Parathyroid adenoma (tissue), 2 donors: ENCODE measurements around the gene ZAP70.

Source experiments
- H2AFZ ChIP-seq: fragments of 300-600 bp; sonication (generic); one replicate; pipeline ENCODE4 v1.7.0; 2017; ENCODE audit warnings: antibody characterized with exemption, mild to moderate bottlenecking
- H3K27ac ChIP-seq: fragments of 300-600 bp; sonication (generic); one replicate; pipeline ENCODE4 v1.7.0; 2017
- H3K27me3 ChIP-seq: fragments of 300-600 bp; sonication (generic); one replicate; pipeline ENCODE4 v1.7.0; 2017; ENCODE audit warnings: low read length; ENCODE audit not compliant: control insufficient read depth, insufficient read depth
- H3K36me3 ChIP-seq: fragments of 300-600 bp; sonication (generic); one replicate; pipeline ENCODE4 v1.7.0; 2017; ENCODE audit warnings: low read length; ENCODE audit not compliant: control insufficient read depth, insufficient read depth
- H3K4me1 ChIP-seq: fragments of 300-600 bp; sonication (generic); one replicate; pipeline ENCODE4 v1.7.0; 2017; ENCODE audit warnings: control low read depth
- H3K4me2 ChIP-seq: fragments of 300-600 bp; sonication (generic); one replicate; pipeline ENCODE4 v1.7.0; 2017; ENCODE audit warnings: low read length
- H3K4me3 ChIP-seq: fragments of 300-600 bp; sonication (generic); one replicate; pipeline ENCODE4 v1.7.0; 2017; ENCODE audit warnings: low read depth, low read length
- H3K79me2 ChIP-seq: fragments of 300-600 bp; sonication (generic); one replicate; pipeline ENCODE4 v1.7.0; 2017; ENCODE audit warnings: control low read depth
- H3K9ac ChIP-seq: fragments of 300-600 bp; sonication (generic); one replicate; pipeline ENCODE4 v1.7.0; 2017; ENCODE audit warnings: mild to moderate bottlenecking
- H3K9me3 ChIP-seq: fragments of 300-600 bp; sonication (generic); one replicate; pipeline ENCODE4 v1.7.0; 2017; ENCODE audit warnings: low read length; ENCODE audit not compliant: control insufficient read depth
- TF ChIP-seq, protein P1 (sequence below): fragments of 300-600 bp; sonication (generic); IDR thresholded peaks from one replicate; pipeline ENCODE4 v1.7.0; 2017; ENCODE audit warnings: antibody characterized with exemption, mild to moderate bottlenecking
- donor health status: primary hyperparathyroidism.

The ZAP70 gene

DNA sequence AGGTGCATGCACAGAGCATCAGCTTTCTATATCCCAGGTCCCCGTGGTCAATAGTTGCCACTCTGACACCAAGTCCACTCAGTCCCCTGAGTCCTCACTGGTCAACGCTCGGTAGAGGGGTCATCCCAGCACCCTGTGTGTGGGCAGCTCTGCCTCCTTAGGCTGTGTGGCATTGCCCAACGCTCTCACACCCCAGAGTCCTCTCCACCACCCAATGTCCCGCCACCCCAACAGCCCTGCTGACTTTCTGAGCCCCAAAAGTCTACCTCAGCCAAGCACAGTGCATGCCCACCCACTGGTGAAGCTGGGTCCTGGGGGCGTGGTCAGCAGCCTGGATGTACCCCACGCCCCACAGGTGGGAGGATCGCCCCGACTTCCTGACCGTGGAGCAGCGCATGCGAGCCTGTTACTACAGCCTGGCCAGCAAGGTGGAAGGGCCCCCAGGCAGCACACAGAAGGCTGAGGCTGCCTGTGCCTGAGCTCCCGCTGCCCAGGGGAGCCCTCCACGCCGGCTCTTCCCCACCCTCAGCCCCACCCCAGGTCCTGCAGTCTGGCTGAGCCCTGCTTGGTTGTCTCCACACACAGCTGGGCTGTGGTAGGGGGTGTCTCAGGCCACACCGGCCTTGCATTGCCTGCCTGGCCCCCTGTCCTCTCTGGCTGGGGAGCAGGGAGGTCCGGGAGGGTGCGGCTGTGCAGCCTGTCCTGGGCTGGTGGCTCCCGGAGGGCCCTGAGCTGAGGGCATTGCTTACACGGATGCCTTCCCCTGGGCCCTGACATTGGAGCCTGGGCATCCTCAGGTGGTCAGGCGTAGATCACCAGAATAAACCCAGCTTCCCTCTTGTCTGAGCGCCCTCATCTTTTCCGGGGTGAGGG is 25.9 kb downstream of the ZAP70 start:
- TF ChIP-seq, protein P1, sequence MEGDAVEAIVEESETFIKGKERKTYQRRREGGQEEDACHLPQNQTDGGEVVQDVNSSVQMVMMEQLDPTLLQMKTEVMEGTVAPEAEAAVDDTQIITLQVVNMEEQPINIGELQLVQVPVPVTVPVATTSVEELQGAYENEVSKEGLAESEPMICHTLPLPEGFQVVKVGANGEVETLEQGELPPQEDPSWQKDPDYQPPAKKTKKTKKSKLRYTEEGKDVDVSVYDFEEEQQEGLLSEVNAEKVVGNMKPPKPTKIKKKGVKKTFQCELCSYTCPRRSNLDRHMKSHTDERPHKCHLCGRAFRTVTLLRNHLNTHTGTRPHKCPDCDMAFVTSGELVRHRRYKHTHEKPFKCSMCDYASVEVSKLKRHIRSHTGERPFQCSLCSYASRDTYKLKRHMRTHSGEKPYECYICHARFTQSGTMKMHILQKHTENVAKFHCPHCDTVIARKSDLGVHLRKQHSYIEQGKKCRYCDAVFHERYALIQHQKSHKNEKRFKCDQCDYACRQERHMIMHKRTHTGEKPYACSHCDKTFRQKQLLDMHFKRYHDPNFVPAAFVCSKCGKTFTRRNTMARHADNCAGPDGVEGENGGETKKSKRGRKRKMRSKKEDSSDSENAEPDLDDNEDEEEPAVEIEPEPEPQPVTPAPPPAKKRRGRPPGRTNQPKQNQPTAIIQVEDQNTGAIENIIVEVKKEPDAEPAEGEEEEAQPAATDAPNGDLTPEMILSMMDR = no peak
- no peaks in the 10 kb centered on the region for H3K9me3 ChIP-seq

DNA sequence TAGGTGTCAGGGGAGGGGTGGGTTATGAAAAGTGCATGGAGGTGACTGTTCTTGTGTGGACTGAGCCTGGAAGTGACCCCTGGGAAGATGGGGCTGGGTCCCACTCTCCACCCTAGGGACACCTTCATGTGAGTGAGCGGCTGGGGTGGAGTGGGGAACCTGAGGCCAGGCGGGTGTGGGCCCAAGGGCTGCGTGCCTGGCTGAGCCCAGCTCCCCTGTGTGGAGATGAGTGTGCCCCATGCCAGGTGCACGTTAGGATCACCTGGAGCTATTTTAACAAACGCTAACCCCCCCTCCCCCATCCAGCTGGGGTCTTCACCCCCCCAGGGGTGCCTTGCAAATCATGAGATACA is 26.5 kb downstream of the ZAP70 start:
- no peak overlapping the region for H3K4me2 ChIP-seq
- no peaks in the 10 kb centered on the region for H3K36me3 ChIP-seq
- no peak overlapping the region for H2AFZ ChIP-seq
- H3K27me3 ChIP-seq = no peaks in the 10 kb centered on the region
- H3K4me1 ChIP-seq = no peaks in the 10 kb centered on the region
- H3K4me3 ChIP-seq = no peak overlapping the region
- H3K9ac ChIP-seq = no peak overlapping the region
- H3K79me2 ChIP-seq = no peaks in the 10 kb centered on the region
- no peaks in the 10 kb centered on the region for H3K9me3 ChIP-seq
- TF ChIP-seq, protein P1 = no peak
- no peak overlapping the region for H3K27ac ChIP-seq

More for the DNA sequence above, 25.9 kb downstream of the ZAP70 start:
- Histone ChIP-seq H3K4me3 (no peak overlapping the region), H3K79me2 (no peaks in the 10 kb centered on the region), H3K9ac (no peak overlapping the region), H3K4me2 (no peak overlapping the region), H3K27ac (no peak overlapping the region), H2AFZ (no peak overlapping the region), H3K4me1 (no peaks in the 10 kb centered on the region), H3K36me3 (no peaks in the 10 kb centered on the region), H3K27me3 (no peaks in the 10 kb centered on the region)

DNA sequence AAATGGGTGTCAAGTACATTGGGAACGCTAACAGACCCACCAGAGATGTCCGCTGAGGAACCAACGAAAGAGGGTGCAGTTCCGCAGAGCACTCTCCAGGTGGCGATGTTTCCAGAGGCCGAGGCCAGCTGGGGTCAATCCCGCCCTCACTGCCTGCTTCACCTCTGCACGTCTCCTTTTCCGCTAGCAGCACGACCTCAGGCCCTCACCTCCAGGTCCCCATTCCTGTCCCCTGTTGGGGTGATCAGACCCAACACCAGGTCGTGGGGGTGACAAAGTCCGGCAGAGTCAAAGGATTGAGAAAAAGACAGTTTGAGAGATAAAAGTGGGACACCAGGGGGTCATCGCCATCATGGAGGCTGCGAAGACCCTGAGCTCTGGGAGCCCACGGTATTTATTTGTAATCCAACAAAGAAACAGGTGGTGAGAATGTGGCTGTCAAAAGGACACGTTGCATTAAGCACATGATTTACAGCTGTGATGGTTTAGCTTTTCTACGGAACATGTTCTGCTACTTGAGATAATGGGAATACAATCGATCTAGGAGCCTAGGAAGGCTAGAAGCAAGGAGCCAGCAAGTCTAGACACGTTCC is 27.3 kb downstream of the ZAP70 start:
- no peaks in the 10 kb centered on the region for H3K27me3 ChIP-seq
- no peaks in the 10 kb centered on the region for H3K4me1 ChIP-seq
- TF ChIP-seq, protein P1 = peak; percentile 82
- no peaks in the 10 kb centered on the region for H3K9me3 ChIP-seq
- no peaks in the 10 kb centered on the region for H3K79me2 ChIP-seq
- peak overlapping the region; percentile 30 for H2AFZ ChIP-seq
- no peak overlapping the region for H3K4me2 ChIP-seq
- no peaks in the 10 kb centered on the region for H3K36me3 ChIP-seq
- H3K9ac ChIP-seq = no peak overlapping the region
- no peak overlapping the region for H3K27ac ChIP-seq
- no peak overlapping the region for H3K4me3 ChIP-seq

DNA sequence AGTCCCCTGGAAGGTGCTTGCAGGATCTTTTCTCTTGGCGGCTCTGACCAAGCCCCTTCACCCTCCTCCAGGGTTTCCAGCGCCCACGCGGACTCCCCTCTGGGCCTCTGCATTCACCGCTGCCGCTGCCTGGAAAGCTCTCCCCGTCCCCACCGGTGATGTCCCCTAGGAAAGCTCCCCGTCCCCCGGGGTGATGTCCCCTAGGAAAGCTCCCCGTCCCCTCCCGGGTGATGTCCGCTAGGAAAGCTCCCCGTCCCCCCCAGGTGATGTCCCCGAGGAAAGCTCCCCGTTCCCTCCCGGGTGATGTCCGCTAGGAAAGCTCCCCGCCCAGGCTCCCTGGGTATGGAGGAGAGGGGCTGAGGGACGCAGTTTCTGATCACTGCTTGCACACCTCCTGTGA is 27.9 kb downstream of the ZAP70 start:
- no peak overlapping the region for H2AFZ ChIP-seq
- no peaks in the 10 kb centered on the region for H3K79me2 ChIP-seq
- TF ChIP-seq, protein P1 = no peak
- no peaks in the 10 kb centered on the region for H3K36me3 ChIP-seq
- no peaks in the 10 kb centered on the region for H3K9me3 ChIP-seq
- H3K27me3 ChIP-seq = no peaks in the 10 kb centered on the region
- H3K4me2 ChIP-seq = no peak overlapping the region
- no peak overlapping the region for H3K27ac ChIP-seq
- H3K4me1 ChIP-seq = no peaks in the 10 kb centered on the region
- no peak overlapping the region for H3K4me3 ChIP-seq
- H3K9ac ChIP-seq = no peak overlapping the region
